A673 (cell line): ENCODE results near the gene ESM1.

Source experiments
- EZH2 ChIP-seq: fragments of 200-600 bp; sonication (generic); IDR thresholded peaks from 2 replicates; pipeline ENCODE4 v1.6.1; 2017; ENCODE audit warnings: borderline replicate concordance, low read depth, mild to moderate bottlenecking, mixed read lengths, antibody characterized with exemption, low read length; ENCODE audit not compliant: poor library complexity, severe bottlenecking
- TF ChIP-seq, protein P1 (sequence below): fragments of 300-800, 200-600 bp; sonication (generic); conservative IDR thresholded peaks from 2 replicates; pipeline ENCODE4 v1.5.1; 2017; ENCODE audit warnings: low read depth, mild to moderate bottlenecking, antibody characterized with exemption, low read length, moderate library complexity, mixed read lengths

DNA sequence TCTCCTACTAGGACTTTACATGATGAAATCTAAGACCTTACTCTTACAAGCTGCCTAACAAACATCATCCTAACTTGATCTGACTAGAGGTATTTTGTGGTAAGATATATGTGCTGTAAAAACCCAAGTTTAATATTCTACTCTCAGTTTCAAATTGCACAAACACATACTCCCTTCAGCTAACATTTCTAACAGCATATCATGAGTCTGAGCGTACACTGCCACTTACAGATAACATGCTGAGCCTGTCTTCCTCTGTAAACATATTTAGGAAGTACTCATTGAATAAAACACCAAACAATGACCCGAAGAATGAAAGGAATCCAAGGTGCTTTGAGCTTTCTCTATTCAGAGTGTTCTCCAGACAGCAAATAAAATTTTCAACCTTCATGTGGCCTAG lies 7.9 kb upstream of the ESM1 start:
- TF ChIP-seq, protein P1, sequence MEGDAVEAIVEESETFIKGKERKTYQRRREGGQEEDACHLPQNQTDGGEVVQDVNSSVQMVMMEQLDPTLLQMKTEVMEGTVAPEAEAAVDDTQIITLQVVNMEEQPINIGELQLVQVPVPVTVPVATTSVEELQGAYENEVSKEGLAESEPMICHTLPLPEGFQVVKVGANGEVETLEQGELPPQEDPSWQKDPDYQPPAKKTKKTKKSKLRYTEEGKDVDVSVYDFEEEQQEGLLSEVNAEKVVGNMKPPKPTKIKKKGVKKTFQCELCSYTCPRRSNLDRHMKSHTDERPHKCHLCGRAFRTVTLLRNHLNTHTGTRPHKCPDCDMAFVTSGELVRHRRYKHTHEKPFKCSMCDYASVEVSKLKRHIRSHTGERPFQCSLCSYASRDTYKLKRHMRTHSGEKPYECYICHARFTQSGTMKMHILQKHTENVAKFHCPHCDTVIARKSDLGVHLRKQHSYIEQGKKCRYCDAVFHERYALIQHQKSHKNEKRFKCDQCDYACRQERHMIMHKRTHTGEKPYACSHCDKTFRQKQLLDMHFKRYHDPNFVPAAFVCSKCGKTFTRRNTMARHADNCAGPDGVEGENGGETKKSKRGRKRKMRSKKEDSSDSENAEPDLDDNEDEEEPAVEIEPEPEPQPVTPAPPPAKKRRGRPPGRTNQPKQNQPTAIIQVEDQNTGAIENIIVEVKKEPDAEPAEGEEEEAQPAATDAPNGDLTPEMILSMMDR: no peak
- no peak for TF ChIP-seq EZH2
